ENCODE measurements around the gene ENTPD2. TPM values are rescaled to one million over a fixed set of nuclear protein-coding genes. Genes with fewer than 3 reads are reported as not detected.
A peak's percentile ranks its signal among the peaks of the same experiment; 100 is the strongest.
"Not testable (repeated sequence)": the region's sequence is repeated elsewhere in the genome, so short reads cannot be mapped to it uniquely, and the experiment has no call there.

ENTPD2 gene
- total RNA-seq, 4 donors from 2014 or later, result 0.22 to 0.55 TPM; not detected in 2

DNA sequence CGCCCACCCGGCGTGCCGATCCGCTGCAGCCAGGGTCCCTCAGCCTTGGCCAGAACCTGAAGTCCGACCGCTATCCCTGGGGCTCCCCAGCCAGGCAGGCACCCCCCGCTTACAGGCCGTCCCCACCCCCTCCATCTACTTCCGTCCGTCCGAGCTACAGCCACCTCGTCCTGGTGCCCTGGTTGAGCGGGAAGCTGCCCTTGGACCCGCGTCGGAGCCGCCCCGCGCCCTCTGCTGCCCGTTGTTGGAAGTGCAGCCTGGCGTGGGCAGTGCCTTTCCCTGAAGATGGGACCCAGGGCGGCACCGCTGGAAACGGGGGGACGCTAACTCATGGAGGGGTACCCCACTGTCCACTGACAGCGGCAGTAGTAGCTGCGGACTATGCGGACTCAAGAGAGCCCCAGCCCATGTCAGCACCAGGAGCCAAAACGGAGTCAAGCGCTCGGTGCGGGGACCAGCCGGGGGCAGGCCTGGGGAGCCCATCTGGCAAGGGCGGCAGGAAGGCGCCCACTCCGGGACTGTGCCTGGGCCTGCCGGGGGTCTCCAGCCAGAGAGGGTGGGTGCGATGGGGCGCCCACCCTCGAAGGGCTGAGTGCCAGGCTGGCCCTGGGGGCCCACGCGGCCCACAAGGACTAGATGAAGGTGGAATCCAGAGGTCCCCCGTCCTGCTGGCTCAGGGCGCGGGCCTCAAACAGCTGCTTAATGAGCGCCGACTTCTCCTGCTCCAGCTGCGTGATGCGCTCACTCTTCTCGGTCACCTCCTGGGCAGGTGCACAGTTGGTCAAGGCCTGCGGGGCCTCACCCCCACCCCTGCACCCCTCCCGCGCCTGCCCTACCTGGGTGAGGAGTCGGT lies 10.4 kb upstream of the ENTPD2 start:
- no peak for DNase-seq
- Histone ChIP-seq H3K27me3 (peaks cover 0 to 6% (median 1%) of the 10 kb centered on the region in 3 donors), H3K27ac (no peak overlapping the region), H3K4me3 (no peak overlapping the region), H3K4me1 (peaks cover 0 to 7% of the 10 kb centered on the region in 2 donors), H3K36me3 (no peaks in the 10 kb centered on the region), H3K9me3 (no peaks in the 10 kb centered on the region)
- in situ Hi-C loops (cut with MboI; ENCODE audit: low sequenced_read_pairs in 4 of 4), result no loop called here
- TF ChIP-seq, protein P1, sequence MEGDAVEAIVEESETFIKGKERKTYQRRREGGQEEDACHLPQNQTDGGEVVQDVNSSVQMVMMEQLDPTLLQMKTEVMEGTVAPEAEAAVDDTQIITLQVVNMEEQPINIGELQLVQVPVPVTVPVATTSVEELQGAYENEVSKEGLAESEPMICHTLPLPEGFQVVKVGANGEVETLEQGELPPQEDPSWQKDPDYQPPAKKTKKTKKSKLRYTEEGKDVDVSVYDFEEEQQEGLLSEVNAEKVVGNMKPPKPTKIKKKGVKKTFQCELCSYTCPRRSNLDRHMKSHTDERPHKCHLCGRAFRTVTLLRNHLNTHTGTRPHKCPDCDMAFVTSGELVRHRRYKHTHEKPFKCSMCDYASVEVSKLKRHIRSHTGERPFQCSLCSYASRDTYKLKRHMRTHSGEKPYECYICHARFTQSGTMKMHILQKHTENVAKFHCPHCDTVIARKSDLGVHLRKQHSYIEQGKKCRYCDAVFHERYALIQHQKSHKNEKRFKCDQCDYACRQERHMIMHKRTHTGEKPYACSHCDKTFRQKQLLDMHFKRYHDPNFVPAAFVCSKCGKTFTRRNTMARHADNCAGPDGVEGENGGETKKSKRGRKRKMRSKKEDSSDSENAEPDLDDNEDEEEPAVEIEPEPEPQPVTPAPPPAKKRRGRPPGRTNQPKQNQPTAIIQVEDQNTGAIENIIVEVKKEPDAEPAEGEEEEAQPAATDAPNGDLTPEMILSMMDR (IDR thresholded peaks at IDR 0.05 in 4 of 5, conservative IDR thresholded peaks at IDR 0.05 in 1 of 5), result peak; percentile 79 to 97 (median 90)
- TF ChIP-seq POLR2A (IDR thresholded peaks at IDR 0.05), result no peak
- intact Hi-C loops (cut with DNase I; ENCODE audit: low total_unique reads), result no loop called here
- peak in 1 of 2 donors; percentile 49 for ATAC-seq

DNA sequence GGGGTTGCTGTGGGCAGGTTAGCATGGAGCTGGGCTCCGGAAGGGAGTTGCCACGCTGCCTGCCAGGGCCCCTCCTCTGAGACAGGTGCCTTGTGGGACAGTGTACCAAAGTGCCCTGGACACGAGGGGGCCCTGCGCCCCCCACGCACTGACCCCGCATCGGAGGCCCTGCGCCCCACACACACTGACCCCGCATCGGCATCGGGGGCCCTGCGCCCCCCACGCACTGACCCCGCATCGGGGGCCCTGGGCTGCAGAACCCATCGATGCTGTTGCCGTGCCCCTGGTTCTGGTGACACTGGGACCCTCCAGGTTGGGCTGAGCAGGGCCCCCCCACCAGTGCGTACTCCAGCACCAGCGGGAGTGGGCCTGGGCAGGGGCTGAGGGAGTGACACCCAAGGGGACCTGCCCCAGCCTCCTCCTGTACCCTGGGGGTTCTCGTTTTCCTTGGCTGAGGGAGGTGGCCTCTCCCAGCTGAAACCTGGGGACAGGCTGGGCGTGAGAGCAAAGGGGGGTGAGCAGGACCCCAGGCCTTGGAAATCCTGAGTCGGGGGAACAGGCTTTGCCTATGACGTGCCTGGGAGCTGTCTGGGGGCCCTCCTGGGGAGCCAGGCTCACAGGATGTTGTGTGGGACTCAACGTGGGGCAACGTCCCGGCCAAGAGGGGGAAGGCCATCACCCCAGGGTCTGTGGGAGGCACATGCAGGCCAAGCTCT lies 9.6 kb upstream of the ENTPD2 start:
- intact Hi-C loops (cut with DNase I; ENCODE audit: low total_unique reads), result no loop called here
- no peaks in the 10 kb centered on the region for H3K36me3 ChIP-seq
- H3K27ac ChIP-seq, result no peak overlapping the region
- DNase-seq, result no peak
- H3K9me3 ChIP-seq, result no peaks in the 10 kb centered on the region
- H3K4me3 ChIP-seq, result no peak overlapping the region
- H3K27me3 ChIP-seq, result no peaks in the 10 kb centered on the region
- peaks cover 0 to 7% of the 10 kb centered on the region in 2 donors for H3K4me1 ChIP-seq
- ATAC-seq, result no peak
- TF ChIP-seq, protein P1 (IDR thresholded peaks at IDR 0.05 in 4 of 5, conservative IDR thresholded peaks at IDR 0.05 in 1 of 5), result no peak
- no peak for TF ChIP-seq POLR2A (IDR thresholded peaks at IDR 0.05)
- in situ Hi-C loops (cut with MboI; ENCODE audit: low sequenced_read_pairs in 4 of 4), result no loop called here

DNA sequence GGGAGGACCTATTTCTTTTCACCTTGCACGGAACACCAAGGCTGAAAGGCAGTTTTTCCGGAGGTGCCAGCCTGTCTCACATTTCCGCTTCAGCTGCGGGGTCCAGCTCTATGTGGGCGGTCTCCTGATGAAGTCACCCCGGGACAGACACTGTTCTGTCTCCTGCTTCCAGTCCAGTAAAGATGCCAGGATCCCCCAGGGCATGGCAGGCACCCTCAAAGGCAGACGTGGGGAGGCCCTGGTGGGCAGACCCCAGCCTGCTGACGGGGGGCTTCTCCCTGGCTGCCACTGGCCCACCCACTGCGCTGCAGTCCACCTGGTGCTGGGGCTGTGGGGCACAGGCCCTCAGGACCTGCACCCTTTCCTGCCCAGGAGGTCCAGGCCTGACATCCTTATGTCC lies 8.9 kb upstream of the ENTPD2 start:
- H3K27ac ChIP-seq; ATAC-seq; H3K27me3 ChIP-seq; H3K4me1 ChIP-seq; H3K4me3 ChIP-seq; DNase-seq; intact Hi-C loops (cut with DNase I; ENCODE audit: low total_unique reads); in situ Hi-C loops (cut with MboI; ENCODE audit: low sequenced_read_pairs in 4 of 4); H3K36me3 ChIP-seq; H3K9me3 ChIP-seq: not testable (repeated sequence)

DNA sequence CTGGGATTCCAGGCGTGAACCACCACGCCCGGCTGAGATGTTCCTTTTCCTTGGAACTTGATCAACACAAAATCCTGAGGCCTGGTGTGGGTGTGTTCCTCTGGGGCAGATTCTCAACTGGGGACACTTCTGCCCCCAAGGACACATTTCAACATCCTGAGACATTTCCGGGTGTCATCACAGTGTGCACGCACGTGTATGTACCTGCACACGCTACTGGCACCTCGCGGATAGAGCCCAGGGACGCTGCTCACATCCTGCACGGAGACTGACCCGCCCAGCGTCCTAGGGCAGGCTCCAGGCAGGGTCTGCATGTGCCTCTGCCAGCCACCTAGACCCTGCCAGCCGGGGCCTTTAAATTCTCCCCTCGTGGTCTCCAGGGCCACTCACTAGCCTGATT lies 8.5 kb upstream of the ENTPD2 start:
- Histone ChIP-seq H3K4me1 (peaks cover 0 to 7% of the 10 kb centered on the region in 2 donors), H3K4me3 (no peak overlapping the region), H3K27me3 (no peaks in the 10 kb centered on the region), H3K27ac (no peak overlapping the region), H3K9me3 (no peaks in the 10 kb centered on the region), H3K36me3 (no peaks in the 10 kb centered on the region)
- in situ Hi-C loops (cut with MboI; ENCODE audit: low sequenced_read_pairs in 4 of 4) (no loop called here), intact Hi-C loops (cut with DNase I; ENCODE audit: low total_unique reads) (no loop called here)
- TF ChIP-seq, protein P1 (IDR thresholded peaks at IDR 0.05 in 4 of 5, conservative IDR thresholded peaks at IDR 0.05 in 1 of 5), result no peak
- no peak for TF ChIP-seq POLR2A (IDR thresholded peaks at IDR 0.05)
- no peak for ATAC-seq
- no peak for DNase-seq

DNA sequence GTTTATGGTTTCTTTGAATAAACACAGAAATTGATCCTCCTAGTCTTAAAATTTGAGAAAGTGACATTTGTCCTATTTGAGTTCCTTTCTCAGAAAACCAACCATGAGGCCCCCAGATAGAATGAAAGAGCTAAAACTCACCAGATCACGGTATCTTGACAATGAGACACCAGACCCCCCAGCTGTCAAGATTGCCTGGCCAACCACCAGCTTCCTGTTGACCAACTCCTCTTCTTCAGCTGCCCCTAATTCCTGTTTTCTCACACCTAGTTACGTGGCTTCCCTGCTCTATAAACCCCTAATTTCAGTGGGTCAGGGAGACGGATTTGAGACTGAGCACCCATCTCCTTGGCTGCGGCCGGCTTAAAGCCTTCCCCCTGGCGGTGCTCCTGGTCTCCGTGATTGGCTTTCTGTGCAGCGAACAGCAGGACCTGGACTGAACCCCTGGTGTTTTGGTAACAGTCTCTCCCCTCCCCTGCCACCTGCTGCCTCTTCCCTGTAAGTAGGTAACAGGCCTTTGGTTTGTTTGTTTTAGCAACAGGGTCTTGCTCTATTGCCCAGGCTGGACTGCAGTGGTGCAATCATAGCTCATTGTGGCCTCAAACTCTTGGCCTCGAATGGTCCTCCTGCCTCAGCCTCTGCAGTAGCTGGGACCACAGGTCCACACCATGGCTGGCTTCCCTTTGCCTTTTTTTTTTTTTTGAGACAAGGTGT lies 4.8 kb upstream of the ENTPD2 start:
- no peaks in the 10 kb centered on the region for H3K9me3 ChIP-seq

More for the DNA sequence above, 4.8 kb upstream of the ENTPD2 start:
- intact Hi-C loops (cut with DNase I; ENCODE audit: low total_unique reads), result no loop called here
- Histone ChIP-seq H3K4me1 (peaks cover 6 to 12% of the 10 kb centered on the region in 2 donors), H3K4me3 (no peak overlapping the region), H3K36me3 (no peaks in the 10 kb centered on the region), H3K27me3 (peaks cover 4 to 26% (median 21%) of the 10 kb centered on the region in 3 donors), H3K27ac (no peak overlapping the region)
- ATAC-seq (no peak), DNase-seq (no peak)
- in situ Hi-C loops (cut with MboI; ENCODE audit: low sequenced_read_pairs in 4 of 4), result no loop called here
- TF ChIP-seq POLR2A (IDR thresholded peaks at IDR 0.05), result no peak
- TF ChIP-seq, protein P1 (IDR thresholded peaks at IDR 0.05 in 4 of 5, conservative IDR thresholded peaks at IDR 0.05 in 1 of 5), result no peak
